ENCODE data around the gene PHACTR3. TPM values are rescaled to one million over a fixed set of nuclear protein-coding genes. Genes with fewer than 3 reads are reported as not detected.

The PHACTR3 gene
- total RNA-seq, 1 donor from 2014 or later = 1.8 TPM

- DNase-seq (ENCODE audit: low spot score) = no peak
These were observed 143.6 kb downstream of the PHACTR3 start for GRCh38 chr20:59747671-59748515.

GRCh38 chr20:59748619-59749191, 144.4 kb downstream of the PHACTR3 start:
- DNase-seq (ENCODE audit: low spot score) = no peak

DNA sequence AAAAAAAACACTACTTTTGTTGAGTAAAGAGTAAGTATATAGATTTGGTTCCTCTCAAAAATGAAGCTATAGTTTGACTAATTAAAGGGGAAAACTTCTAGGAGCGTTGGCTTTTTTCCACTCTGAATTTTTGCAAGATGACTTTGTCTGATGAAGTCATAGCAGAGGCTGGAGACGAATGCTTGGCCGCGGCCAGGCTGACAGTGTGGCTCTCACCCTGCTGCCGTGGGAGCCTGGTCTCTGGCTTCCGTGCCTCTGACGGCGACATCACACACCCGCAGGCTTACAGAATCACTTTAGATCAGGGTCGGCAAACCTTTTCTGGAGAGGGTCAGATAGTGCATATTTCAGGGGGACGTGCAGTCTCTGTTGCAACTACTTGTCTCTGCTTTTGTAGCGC, 145.0 kb downstream of the PHACTR3 start:
- DNase-seq (ENCODE audit: low spot score) = no peak

DNA sequence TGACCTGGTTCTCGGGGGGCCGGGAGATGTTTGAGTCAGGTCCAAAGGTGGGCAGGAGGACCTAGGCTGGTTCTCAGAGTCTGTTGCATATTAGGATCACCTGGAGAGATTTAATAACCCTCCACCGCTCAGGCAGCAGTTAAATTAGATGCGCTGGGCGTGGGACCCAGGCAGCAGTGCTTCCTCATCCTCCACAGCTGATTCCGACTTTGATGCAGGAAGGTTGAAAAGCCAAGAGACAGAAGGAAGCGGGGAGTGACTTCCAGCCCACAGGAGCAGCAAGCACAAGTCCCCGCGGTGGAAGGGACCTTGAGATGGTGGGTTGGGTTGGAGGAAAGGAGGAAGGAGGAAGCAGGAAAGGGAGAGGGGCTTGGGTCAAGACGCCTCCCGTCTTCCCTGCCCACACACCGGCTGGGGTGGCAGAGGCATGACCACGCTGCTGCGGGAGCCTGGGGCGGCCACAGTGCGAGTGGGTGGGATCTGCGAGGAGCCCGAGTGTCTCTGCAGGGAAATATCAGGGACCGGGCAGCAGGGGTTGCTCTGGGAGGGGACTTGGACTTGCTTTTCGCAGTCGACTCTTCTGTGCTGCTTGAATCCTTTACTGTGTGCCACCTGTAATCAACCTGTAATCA, 146.0 kb downstream of the PHACTR3 start:
- DNase-seq (ENCODE audit: low spot score) = no peak

GRCh38 chr20:59751075-59751711, 146.9 kb downstream of the PHACTR3 start:
- no peak for DNase-seq (ENCODE audit: low spot score)

GRCh38 chr20:59752101-59752586, 147.8 kb downstream of the PHACTR3 start:
- no peak for DNase-seq (ENCODE audit: low spot score)

- DNase-seq (ENCODE audit: low spot score) = no peak
These were observed 148.5 kb downstream of the PHACTR3 start for GRCh38 chr20:59752704-59753460.

- no peak for DNase-seq (ENCODE audit: low spot score)
These were observed 149.5 kb downstream of the PHACTR3 start for GRCh38 chr20:59753836-59754235.

GRCh38 chr20:59754551-59754950, 150.2 kb downstream of the PHACTR3 start:
- no peak for DNase-seq (ENCODE audit: low spot score)

- DNase-seq (ENCODE audit: low spot score) = no peak
These were observed 151.9 kb downstream of the PHACTR3 start for GRCh38 chr20:59756241-59756640.

GRCh38 chr20:59764037-59764436, 159.7 kb downstream of the PHACTR3 start:
- DNase-seq (ENCODE audit: low spot score) = no peak

GRCh38 chr20:59765599-59766177, 161.3 kb downstream of the PHACTR3 start:
- no peak for DNase-seq (ENCODE audit: low spot score)

DNA sequence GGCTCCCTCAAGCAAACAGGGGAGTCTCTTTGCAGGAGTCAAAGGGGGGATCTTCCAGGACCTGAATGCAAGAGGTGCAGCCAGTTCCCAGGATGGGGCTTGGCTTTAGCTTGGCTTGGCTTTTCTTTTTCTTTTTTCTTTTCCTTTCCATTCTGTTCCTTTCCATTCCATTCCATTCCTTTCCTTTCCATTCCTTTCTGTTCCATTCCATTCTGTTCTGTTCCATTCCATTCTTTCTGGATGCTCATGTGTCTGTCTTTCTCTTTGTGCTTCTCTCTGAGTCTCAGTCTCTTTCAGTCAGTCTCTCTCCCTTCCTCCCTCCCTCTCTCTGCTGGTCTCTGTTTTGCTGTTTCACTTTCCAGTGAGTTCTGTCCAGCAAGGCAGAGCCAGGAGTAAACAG, 163.3 kb downstream of the PHACTR3 start:
- DNase-seq (ENCODE audit: low spot score) = no peak

- DNase-seq (ENCODE audit: low spot score) = no peak
These were observed 165.9 kb downstream of the PHACTR3 start for GRCh38 chr20:59770270-59770669.

- peak; percentile 18 for DNase-seq (ENCODE audit: low spot score)
These were observed 166.5 kb downstream of the PHACTR3 start for GRCh38 chr20:59770851-59771250.

DNA sequence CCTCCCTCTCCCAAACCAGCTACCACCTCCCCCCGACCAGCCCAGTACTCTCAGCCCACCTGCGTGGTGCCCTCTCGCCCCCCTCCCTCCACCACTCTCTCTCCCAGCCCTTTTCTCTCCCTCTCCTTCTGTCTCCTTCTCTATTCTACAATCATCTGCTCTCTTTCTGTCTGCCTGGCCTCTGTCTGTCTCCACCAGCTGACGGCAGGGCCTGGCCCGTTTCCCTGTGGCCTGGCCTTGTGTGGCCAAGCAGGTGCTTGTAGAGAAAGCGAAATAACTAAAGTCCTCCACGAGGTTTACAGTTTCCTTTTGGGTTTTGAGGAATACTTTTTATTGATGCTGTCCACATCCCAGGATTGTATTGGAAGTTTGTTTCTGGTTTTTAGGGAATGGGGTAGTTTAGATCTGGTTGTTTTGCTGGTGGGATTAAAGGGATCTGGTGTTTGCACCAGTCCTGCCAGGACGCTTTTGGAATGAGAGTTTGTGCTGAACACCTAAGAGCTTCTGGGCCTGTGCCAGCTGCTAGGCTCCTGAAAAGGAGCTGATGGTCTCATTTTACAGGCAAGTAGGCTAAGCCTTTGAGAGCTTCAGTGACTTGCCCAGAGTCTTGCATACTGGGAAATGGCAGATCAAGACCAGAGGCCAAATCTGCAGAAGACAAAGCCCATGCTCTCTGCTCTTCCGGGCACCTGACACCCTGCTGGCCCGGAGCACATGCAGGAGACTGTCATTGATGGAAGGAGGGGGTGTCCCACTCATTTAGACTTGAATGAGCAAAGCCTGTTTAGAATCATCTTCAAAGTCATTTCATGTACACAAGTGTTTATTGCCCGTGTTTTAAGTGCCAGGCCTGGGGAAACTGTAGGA, 167.4 kb downstream of the PHACTR3 start:
- peak; percentile 76 for DNase-seq (ENCODE audit: low spot score)

DNA sequence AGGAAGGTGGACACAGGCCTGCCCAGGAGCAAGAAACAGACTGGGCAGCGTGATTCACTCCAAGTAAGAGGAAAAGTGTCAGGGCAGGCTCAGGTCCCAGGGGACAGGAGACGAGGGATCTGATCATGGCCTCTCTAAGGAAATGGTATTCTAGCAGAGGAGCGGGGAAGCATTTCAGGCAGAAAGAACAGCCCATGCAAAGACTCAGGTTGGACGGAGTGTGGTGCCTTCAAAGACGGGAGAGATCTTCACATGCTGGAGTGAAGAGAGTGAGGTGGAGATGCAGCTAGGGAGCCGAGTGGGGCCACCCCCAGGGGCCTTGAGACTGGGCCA, 168.0 kb downstream of the PHACTR3 start:
- DNase-seq (ENCODE audit: low spot score) = peak; percentile 24

DNA sequence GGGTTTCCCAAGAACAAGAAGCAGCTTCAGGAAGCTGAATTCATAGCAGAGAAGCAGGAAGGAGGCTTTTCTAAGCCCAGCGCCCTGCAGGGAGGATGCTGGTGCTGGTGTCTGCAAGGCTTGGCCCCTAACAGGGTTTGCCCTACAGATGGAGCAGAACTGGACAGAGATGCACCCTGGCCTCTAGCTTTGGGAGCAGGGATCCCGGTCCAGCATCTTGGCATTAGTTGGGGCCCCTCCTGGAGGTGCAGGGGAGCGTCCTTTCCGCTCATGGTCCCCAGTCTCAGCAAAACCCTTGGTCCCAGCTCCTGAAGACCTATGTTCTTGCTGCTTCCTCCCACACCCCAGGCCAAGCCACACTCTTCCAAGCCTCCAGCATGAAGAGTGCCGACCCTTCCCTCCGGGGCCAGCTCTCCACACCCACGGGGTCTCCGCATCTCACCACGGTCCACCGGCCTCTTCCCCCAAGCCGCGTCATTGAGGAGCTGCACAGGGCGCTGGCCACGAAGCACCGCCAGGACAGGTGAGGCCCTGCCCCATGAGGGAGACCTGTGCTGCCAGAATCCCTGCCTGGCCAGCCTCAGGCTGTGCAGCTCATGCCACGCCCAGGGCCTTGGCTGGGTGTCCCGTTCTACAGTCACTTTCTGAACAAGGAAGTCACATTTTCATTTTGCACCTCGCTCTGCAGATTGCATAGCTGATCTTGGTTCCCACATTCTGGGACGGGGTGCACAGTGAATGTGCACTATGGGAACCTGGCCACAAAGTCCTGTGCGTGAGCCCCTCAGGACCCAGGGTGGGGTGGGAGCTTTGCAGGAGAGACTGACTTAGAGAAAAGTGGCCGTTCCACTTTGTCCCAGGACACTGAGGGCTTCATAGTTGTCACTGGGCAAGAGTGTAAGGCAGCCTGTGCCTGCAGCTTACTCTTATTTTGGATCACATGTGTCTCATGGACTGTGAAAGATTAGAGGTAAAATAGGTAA, 168.9 kb downstream of the PHACTR3 start:
- peak; percentile 82 for DNase-seq (ENCODE audit: low spot score)

Data from mesenteric fat pad (tissue), 1 donor.